WI38 (cell line): ENCODE results near the gene DCAF11.

Experiments
- H3K4me3 ChIP-seq: 2 replicates; pipeline ENCODE4 v1.5.1; 2011; ENCODE audit warnings: low read depth, mild to moderate bottlenecking, control low read depth, low read length
- CTCF ChIP-seq: IDR thresholded peaks from 2 replicates; pipeline ENCODE4 v1.5.1; 2012; ENCODE audit warnings: low read depth, mild to moderate bottlenecking, control low read depth, low read length

Gene DCAF11

GRCh38 chr14:24093901-24094840 is 20.4 kb upstream of the DCAF11 start, which contains the start of gene PCK2:
Gene PCK2 (plus strand): TSS chr14:24094311. CDS start chr14:24094406, 95 bp downstream.
- TF ChIP-seq CTCF, result no peak
- peak within 1 kb of the TSS; percentile 74 for H3K4me3 ChIP-seq

- peak overlapping the region; percentile 74 for H3K4me3 ChIP-seq
- no peak for TF ChIP-seq CTCF
These were observed 19.7 kb upstream of the DCAF11 start for GRCh38 chr14:24094841-24095270.

- H3K4me3 ChIP-seq, result peak overlapping the region; percentile 74
These were observed 19.1 kb upstream of the DCAF11 start for GRCh38 chr14:24095271-24096068.

GRCh38 chr14:24096545-24097181 is 17.9 kb upstream of the DCAF11 start:
- H3K4me3 ChIP-seq, result no peak overlapping the region
- no peak for TF ChIP-seq CTCF

More at GRCh38 chr14:24095271-24096068, 19.1 kb upstream of the DCAF11 start:
- TF ChIP-seq CTCF, result no peak

- H3K4me3 ChIP-seq, result no peak overlapping the region
- TF ChIP-seq CTCF, result no peak
These were observed 16.2 kb upstream of the DCAF11 start for GRCh38 chr14:24098229-24098926.

GRCh38 chr14:24098927-24099813 is 15.4 kb upstream of the DCAF11 start:
- no peak for TF ChIP-seq CTCF
- H3K4me3 ChIP-seq, result no peak overlapping the region
